SHP77 treated with DMSO at 0.1 percent for 48 hours (cell line): ENCODE measurements around the gene GON4L.
"Not testable (repeated sequence)": the region's sequence is repeated elsewhere in the genome, so short reads cannot be mapped to it uniquely, and the experiment has no call there.

ENCODE experiments used
- DNase-seq: peaks from one replicate; lab custom pipeline; 2025; lab: John Stamatoyannopoulos, UW

Gene GON4L

GRCh38 chr1:155871390-155871789 is 14.4 kb upstream of the GON4L start:
- DNase-seq = peak; percentile 62

- DNase-seq = no peak
Observed at GRCh38 chr1:155867766-155868165, 10.8 kb upstream of the GON4L start.

- no peak for DNase-seq
Observed at GRCh38 chr1:155864393-155864792, 7.4 kb upstream of the GON4L start.

GRCh38 chr1:155861896-155862295 is 4.9 kb upstream of the GON4L start:
- DNase-seq = no peak

GRCh38 chr1:155860970-155861510 is 4.0 kb upstream of the GON4L start:
- no peak for DNase-seq

- DNase-seq = peak; percentile 87
Observed at GRCh38 chr1:155859881-155860871, 3.2 kb upstream of the GON4L start.

- peak; percentile 95 for DNase-seq
Observed at GRCh38 chr1:155859234-155859829, 2.3 kb upstream of the GON4L start, which contains the start of gene SYT11. TSS of gene SYT11 (plus strand) at chr1:155859567. CDS start at chr1:155859762, 195 bp downstream.

GRCh38 chr1:155858800-155859233 is 1.8 kb upstream of the GON4L start:
- DNase-seq = no peak

- no peak for DNase-seq
Observed at GRCh38 chr1:155856257-155856974, 598 bp downstream of the GON4L start.

- no peak for DNase-seq
Observed at GRCh38 chr1:155850345-155850744, 6.7 kb downstream of the GON4L start.

GRCh38 chr1:155847823-155848529 is 9.0 kb downstream of the GON4L start:
- DNase-seq = no peak

GRCh38 chr1:155844860-155845421 is 12.1 kb downstream of the GON4L start:
- DNase-seq = no peak

GRCh38 chr1:155840386-155840785 is 16.6 kb downstream of the GON4L start:
- DNase-seq = no peak

GRCh38 chr1:155835548-155835947 is 21.5 kb downstream of the GON4L start:
- no peak for DNase-seq

GRCh38 chr1:155834927-155835399 is 22.1 kb downstream of the GON4L start:
- not testable (repeated sequence) for DNase-seq

GRCh38 chr1:155834296-155834926 is 22.6 kb downstream of the GON4L start:
- no peak for DNase-seq

GRCh38 chr1:155833665-155834295 is 23.2 kb downstream of the GON4L start:
- DNase-seq = no peak

- DNase-seq = no peak
Observed at GRCh38 chr1:155831279-155831976, 25.6 kb downstream of the GON4L start.

GRCh38 chr1:155827450-155827849 is 29.6 kb downstream of the GON4L start:
- DNase-seq = no peak
